SW 1271 (cell line): ENCODE results near the gene IFNA7.
"Not testable (repeated sequence)": the region's sequence is repeated elsewhere in the genome, so short reads cannot be mapped to it uniquely, and the experiment has no call there.

Source experiments
- DNase-seq, 2 experiments: peaks; one replicate each; lab custom pipeline; 2025; lab: John Stamatoyannopoulos, UW

IFNA7 gene

DNA sequence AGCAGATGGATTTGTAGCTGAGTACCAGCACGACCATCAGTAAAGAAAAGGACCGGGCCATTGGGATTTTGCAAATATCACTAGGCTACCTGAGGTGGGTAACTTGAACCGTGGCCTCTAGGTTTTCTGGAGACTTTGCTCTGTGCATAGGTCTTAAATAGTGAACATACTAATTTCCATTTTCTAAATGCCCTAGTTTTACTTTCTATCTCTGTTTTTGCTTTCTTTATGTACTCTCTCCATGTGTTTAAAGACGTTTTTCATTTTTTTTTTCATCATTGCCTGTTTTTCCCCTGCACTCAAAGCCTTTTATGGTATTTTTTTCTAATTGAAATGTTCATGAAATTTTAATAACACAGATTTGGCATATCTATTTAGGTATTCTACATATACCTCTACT is at the start of gene IFNA7:
TSS of gene IFNA7 (minus strand) at position 101 of the 400 bp plus-strand sequence. CDS start at position 61, 40 bp downstream.
- DNase-seq: not testable (repeated sequence)

DNA sequence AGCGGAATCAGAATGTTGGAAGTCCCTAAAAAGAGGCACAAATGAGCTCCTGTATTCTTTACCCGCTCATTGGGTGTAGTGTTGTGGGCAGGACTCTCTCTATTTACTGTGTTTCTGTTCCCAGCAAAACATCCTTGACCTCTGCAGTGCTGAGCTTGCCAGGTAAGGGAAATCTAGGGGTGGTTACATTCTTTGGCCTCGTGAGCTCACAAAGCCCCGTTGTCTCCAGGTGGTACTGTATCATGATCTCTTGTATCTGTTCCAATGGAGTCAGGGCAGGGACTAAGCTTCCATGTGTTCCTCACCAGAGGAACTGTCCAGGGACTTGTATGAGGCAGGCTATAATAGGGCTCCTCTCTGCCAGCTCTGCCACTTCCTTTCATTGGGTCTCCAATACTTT is 49.6 kb upstream of the IFNA7 start:
- DNase-seq: no peak

DNA sequence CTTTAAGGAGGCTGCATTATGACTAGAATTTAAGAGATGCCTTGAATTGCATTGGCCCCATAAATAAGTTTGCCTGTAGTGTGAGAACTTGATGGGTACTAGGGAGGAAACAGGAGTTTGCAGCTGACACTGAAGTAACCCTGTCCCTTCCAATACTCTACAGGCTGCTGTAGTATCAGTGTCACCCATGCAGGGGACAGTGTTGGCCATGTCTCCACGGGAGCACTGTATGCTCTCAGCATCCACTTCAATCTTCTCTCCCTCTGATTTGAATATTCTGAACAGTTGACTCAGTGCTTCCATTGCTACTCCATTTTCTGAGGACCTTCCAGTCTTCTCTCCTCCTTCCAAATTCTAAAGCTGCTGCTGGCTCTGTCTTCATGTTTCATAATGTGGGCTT is 49.2 kb upstream of the IFNA7 start:
- no peak for DNase-seq

DNA sequence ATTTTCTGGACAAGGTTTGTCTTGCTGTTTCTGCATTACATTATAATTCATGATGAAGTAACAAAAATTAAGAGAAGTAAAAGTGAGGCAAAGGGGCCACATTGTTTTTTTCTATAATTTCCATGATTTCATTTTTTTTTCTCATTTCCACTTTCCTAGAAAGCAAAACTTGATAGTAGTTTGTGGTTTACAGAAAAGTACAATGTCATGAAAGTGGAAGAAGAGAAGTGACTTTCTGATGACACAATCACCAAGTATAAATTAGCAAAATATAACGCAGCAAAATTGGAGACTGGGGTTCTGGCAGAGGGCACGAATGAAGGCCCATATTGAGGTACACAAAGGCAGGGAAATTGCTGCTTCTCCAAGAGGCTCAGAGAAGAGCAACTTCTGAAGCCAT is 42.8 kb upstream of the IFNA7 start:
- DNase-seq: no peak

DNA sequence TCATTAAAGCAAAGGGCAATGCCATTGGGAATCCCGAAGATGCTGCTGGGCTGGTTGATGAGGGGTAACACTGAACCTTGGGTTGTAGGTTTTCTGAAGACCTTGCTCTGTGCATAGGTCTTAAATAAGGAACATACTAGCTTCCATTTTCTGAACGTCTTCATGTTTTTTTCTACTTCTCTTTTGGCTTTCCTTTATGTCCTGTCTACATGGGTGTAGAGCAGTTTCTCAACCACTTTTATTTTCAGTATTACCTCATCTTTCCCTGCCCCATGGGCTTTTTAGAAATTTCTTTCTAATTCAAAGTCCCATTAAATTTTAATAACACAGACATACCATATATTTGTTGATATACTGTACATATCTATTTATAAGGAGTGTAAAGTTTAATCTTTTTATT is 37.9 kb upstream of the IFNA7 start, which contains the start of gene IFNA14:
TSS of gene IFNA14 (minus strand) at position 95 of the 400 bp plus-strand sequence. CDS start at position 25, 70 bp downstream.
- DNase-seq: no peak

DNA sequence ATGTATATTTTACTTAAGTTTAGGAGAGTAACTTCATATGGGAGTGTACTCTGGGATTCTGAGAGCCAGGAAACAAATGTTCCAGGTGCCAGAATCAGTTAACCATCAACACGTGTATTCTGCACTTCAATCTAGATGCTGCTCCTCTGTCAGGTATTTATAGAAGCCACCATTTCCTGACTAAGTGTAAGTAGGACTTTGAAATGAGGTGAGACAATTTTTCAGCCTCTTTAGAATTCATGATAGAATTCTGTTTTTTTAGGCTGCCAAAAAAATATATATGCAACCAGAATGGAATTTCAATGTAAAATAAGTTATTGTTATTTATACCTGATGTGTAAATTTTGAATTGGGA is 34.3 kb upstream of the IFNA7 start:
- not testable (repeated sequence) for DNase-seq

DNA sequence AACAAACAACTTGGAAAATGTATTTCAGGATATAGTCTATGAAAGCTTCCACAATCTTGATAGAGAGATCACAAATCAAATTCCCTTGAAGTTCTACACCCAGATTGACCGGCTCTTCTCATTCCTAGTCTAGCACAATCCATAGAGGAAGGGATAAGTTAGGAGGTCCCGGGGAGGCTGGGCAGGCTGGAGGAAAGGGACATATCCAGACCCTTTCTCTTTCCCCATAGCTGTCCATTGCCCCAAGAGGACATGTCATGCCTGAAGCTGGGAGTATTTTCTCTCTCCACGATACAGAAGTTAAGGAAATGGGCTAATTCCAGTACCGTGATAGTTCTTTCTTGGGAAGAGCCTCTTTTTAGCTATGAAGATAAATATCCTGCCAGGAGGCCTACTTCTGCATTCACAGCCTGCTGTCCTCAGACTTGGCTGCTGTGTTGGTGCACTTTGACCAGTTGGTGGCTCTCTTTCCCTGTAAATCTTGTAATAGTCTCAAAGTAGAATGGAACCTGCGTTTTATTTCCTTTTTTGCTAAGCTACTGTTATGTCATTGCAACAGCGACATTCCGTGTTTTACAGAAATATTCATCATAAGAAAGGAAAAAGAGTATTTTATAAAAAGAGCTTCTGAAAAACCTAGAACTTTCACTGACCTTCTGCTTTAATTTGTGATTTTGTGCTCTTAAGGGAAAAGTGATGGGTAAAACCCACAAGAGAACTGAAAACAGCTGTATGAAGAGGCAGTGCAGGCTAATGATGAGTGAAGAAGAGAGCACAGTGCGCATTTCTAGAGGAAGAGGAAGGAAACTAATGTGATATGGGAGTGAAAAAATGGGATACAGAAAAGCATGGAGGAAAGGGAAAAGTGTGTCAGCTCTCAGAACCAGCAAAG is 33.7 kb upstream of the IFNA7 start:
- peak in 1 of 2 experiments; percentile 24 for DNase-seq

DNA sequence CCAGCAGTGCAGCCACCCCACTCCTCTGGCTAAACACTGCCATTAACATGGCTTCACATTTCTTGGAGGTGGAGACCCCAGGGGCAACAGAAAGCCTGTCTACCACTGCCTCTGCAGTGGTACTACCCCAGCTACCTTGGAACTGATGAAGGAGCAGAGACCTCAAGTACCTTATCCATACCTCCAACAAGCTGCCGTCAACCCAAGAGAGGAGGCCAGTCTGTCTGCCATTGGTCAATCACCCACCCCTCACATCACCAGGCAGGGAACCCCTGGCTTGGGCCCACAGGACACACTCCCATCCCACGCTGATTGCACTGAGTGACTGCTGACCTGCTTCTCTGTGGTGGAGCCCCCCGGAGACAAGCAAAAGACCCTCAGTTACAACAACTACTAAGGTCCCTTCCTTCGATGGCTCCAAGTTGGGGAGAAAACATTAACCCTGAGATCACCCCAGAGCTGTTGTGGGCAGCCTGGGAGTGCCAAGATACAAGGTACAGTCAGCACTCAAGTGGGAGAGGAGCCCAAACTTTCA is 32.2 kb upstream of the IFNA7 start:
- DNase-seq: no peak

DNA sequence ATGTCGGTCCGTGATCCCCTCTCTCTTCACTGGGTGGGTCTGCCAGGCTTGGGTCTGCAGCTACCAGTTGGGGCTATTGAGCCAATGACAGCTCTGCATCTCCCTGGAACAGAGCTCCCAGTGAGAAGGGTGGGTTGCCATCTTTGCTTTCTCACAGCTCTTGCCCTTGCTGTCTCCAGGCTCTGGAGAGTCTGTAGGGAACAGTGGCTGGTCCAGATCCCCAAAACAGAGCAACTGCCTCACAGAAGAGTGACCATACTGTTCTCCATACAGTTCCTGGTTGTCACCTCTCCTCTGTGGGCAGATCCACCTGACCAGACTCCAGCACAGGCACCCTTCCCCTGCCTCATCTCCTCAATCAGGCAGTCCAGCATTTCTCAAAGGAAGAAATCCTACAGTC is 31.3 kb upstream of the IFNA7 start:
- DNase-seq: no peak

DNA sequence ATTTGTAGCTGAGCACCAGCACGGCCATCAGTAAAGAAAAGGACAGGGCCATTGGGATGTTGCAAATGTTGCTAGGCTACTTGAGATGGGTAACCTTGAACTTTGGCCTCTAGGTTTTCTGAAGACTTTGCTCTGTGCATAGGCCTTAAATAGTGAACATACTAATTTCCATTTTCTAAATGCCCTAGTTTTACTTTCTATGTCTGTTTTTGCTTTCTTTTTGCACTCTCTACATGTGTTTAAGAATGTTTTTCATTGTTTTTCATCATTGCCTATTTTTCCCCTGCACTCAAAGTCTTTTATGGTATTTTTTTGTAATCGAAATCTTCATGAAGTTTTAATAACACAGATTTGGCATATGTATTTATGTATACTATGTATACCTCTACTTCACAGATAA is 26.1 kb upstream of the IFNA7 start, which contains the start of gene IFNA17:
TSS of gene IFNA17 (minus strand) at position 101 of the 400 bp plus-strand sequence. CDS start at position 52, 49 bp downstream.
- DNase-seq: no peak

DNA sequence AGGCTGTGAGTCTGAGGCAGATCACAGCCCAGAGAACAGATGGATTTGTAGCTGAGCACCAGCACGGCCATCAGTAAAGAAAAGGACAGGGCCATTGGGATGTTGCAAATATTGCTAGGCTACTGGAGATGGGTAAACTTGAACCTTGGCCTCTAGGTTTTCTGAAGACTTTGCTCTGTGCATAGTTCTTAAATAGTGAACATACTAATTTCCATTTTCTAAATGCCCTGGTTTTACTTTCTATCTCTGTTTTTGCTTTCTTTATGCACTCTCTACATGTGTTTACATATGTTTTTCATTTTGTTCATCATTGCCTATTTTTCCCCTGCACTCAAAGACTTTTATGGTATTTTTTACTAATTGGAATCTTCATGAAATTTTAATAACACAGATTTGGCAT is 15.2 kb upstream of the IFNA7 start, which contains the start of gene IFNA16:
TSS of gene IFNA16 (minus strand) at position 101 of the 400 bp plus-strand sequence. CDS start at position 95, 6 bp downstream.
- DNase-seq: not testable (repeated sequence)

DNA sequence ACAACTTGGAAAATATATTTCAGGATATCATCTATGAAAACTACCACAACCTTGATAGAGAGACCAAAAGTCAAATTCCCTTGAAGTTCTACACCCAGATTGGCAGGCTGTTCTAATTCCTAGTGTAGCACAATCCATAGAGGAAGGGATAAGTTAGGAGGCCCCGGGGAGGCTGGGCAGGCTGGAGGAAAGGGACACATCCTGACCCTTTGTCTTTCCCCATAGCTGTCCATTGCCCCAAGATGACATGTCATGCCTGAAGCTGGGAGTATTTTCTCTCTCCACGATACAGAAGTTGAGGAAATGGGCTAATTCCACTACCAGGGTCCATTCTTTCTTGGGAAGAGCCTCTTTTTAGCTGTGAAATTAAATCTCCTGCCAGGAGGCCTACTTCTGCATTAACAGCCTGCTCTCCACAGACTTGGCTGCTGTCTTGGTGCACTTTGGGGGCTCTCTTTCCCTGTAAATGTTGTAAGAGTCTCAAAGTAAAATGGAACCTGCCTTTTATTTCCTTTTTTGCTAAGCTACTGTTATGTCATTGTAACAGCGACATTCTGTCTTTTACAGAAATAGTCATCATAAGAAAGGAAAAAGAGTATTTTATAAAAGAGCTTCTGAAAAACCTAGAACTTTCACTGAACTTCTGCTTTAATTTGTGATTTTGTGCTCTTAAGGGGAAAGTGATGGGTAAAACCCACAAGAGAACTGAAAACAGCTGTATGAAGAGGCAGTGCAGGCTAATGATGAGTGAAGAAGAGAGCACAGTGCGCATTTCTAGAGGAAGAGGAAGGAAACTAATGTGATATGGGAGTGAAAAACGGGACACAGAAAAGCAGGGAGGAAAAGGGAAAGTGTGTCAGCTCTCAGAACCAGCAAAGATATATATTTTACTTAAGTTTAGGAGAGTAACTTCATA is 11.7 kb upstream of the IFNA7 start:
- peak in 1 of 2 experiments; percentile 0 for DNase-seq

DNA sequence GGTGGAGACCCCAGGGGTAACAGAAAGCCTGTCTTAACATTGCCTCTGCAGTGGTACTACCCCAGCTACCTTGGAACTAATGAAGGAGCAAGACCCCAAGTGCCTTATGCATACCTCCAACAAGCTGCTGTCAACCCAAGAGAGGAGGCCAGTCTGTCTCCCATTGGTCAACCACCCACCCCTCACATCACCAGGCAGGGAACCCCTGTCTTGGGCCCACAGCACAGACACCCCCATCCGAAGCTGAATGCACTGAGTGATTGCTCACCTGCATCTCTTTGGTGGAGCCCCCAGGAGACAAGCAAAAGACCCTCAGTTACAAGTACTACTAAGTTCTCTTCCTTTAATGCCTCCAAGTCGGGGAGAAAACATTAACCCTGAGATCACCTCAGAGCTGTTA is 10.2 kb upstream of the IFNA7 start:
- not testable (repeated sequence) for DNase-seq

DNA sequence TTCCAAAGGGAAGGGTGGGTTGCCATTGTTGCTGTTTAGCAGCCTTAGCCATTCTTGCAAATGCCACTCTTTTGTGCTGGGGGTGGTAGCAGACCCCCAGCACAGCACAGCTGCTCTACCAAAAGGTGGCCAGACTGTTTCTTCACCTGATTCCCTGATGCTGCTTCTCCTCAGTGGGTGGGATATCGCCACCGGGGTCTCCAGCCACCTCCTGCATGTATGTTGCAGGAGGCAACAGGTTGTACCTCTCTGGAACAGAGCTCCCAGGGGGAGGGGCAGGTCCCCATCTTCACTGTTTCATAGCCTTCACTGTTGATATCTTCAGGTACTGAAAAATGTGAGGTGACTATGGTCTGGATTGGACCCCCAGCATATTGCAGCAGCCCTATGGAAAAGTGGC is 8.8 kb upstream of the IFNA7 start:
- DNase-seq: not testable (repeated sequence)

DNA sequence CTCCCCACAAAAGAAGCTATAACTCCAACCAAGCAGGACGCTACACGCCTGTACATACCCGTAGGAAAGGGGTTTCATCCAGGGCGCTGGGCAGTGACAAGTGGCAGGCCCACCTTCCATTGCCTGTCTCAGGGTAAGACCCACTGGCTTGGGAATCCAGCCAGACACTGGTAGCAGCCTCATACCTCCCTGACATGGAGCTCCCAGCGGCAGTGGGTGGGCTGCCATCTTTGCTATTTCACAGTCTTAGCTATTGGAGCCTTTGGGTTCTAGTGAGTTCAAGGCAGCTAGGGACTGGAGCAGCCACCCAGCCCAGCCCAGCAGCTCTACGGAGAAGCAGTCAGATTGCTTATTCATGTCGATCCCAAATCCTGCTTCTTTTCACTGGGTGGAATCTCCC is 8.3 kb upstream of the IFNA7 start:
- DNase-seq: no peak

DNA sequence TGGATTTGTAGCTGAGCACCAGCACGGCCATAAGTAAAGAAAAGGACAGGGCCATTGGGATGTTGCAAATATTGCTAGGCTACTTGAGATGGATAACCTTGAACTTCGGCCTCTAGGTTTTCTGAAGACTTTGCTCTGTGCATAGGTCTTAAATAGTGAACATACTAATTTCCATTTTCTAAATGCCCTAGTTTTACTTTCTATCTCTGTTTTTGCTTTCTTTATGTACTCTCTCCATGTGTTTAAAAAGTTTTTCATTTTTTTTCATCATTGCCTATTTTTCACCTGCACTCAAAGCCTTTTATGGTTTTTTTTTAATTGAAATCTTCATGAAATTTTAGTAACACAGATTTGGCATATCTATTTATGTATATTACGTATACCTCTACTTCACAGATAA is 5.0 kb upstream of the IFNA7 start, which contains the start of gene IFNA10:
TSS of gene IFNA10 (minus strand) at position 101 of the 400 bp plus-strand sequence. CDS start at position 55, 46 bp downstream.
- DNase-seq: not testable (repeated sequence)

DNA sequence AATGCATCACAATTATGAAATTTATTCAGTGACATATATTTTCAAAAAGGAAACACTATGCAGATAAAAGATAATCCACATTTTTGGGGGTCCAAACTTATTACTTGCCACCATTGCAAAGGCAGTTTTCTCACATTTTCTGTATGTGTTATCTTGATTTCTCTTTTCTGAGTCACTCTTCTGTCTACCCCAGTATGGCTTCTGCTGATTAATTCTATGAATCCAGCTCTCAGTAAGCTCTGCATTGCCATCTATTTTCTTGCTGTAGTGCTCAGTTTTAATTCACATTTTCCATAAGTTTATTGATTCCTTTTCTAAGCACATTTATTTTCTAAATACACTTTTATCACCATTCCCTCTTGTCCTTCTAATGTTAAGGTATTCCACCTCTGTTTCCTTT is 3.2 kb upstream of the IFNA7 start:
- no peak for DNase-seq

DNA sequence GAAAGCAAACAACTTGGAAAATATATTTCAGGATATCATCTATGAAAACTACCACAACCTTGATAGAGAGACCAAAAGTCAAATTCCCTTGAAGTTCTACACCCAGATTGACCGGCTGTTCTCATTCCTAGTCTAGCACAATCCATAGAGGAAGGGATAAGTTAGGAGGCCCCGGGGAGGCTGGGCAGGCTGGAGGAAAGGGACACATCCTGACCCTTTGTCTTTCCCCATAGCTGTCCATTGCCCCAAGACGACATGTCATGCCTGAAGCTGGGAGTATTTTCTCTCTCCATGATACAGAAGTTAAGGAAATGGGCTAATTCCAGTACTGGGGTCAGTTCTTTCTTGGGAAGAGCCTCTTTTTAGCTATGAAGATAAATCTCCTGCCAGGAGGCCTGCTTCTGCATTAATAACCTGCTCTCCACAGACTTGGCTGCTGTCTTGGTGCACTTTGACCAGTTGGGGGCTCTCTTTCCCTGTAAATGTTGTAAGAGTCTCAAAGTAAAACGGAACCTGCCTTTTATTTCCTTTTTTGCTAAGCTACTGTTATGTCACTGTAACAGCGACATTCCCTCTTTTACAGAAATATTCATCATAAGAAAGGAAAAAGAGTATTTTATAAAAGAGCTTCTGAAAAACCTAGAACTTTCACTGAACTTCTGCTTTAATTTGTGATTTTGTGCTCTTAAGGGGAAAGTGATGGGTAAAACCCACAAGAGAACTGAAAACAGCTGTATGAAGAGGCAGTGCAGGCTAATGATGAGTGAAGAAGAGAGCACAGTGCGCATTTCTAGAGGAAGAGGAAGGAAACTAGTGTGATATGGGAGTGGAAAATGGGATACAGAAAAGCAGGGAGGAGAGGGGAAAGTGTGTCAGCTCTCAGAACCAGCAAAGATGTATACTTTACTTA is 6.9 kb downstream of the IFNA7 start:
- not testable (repeated sequence) for DNase-seq

DNA sequence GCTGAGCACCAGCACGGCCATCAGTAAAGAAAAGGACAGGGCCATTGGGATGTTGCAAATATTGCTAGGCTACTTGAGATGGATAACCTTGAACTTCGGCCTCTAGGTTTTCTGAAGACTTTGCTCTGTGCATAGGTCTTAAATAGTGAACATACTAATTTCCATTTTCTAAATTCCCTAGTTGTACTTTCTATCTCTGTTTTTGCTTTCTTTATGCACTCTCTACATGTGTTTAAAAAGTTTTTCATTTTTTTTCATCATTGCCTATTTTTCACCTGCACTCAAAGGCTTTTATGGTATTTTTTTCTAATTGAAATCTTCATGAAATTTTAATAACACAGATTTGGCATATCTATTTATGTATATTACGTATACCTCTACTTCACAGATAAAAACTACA is 14.5 kb downstream of the IFNA7 start, which contains the start of gene IFNA4:
TSS of gene IFNA4 (minus strand) at position 101 of the 400 bp plus-strand sequence. CDS start at position 45, 56 bp downstream.
- DNase-seq: not testable (repeated sequence)
